Posterior vena cava (tissue), 2 donors: ENCODE measurements around the gene KLF16. TPM values are rescaled to one million over a fixed set of nuclear protein-coding genes. Genes with fewer than 3 reads are reported as not detected.
A peak's percentile ranks its signal among the peaks of the same experiment; 100 is the strongest.

Experiments used
- DNase-seq: peaks from one replicate; pipeline ENCODE4 v3.0.0-alpha.2; 2020; ENCODE audit warnings: low spot score
- intact Hi-C, 2 donors: fragments of 100-400 bp; cut with DNase I; formaldehyde crosslinking; loops; one replicate each; pipeline versions ENCODE4 v1.14.1 to v1.14.2; 2022 to 2023
- total RNA-seq, 2 donors: library from RNA; stranded (reverse); fragmentation: NEBNext Ultra II Directional; extraction: Animal tissue kit (Norgen Biotek cat#: 25700); gene quantifications; one replicate each; pipeline ENCODE4 v1.2.1, GENCODE V29; 2021
- donor health status: DM: yes; HTN: yes; CAD: no.
- donor health status: DM: yes; HTN: yes; CAD: no.

The KLF16 gene
- total RNA-seq, 2 donors from 2014 or later, result 9.4 to 16.2 TPM

- intact Hi-C loops, result no loop called here
- DNase-seq, result no peak
Observed at GRCh38 chr19:1859331-1859781, 4.0 kb downstream of the KLF16 start.

- DNase-seq, result no peak
Observed at GRCh38 chr19:1858412-1859081, 4.8 kb downstream of the KLF16 start.

GRCh38 chr19:1857648-1858326 is 5.6 kb downstream of the KLF16 start:
- intact Hi-C loops, result no loop called here
- no peak for DNase-seq

More at GRCh38 chr19:1858412-1859081, 4.8 kb downstream of the KLF16 start:
- intact Hi-C loops, result no loop called here

- intact Hi-C loops, result no loop called here
- DNase-seq, result peak; percentile 95
Observed at GRCh38 chr19:1856698-1857603, 6.4 kb downstream of the KLF16 start.

GRCh38 chr19:1856345-1856697 is 7.1 kb downstream of the KLF16 start:
- DNase-seq, result no peak
- intact Hi-C loops, result no loop called here

GRCh38 chr19:1855828-1856255 is 7.5 kb downstream of the KLF16 start:
- no peak for DNase-seq
- intact Hi-C loops, result no loop called here

GRCh38 chr19:1855040-1855827 is 8.1 kb downstream of the KLF16 start:
- intact Hi-C loops, result no loop called here
- peak; percentile 97 for DNase-seq

- intact Hi-C loops, result no loop called here
Observed at GRCh38 chr19:1854542-1855039, 8.8 kb downstream of the KLF16 start.

GRCh38 chr19:1854039-1854541 is 9.3 kb downstream of the KLF16 start:
- intact Hi-C loops, result no loop called here
- DNase-seq, result no peak

More at GRCh38 chr19:1854542-1855039, 8.8 kb downstream of the KLF16 start:
- DNase-seq, result no peak

GRCh38 chr19:1853295-1854038 is 9.9 kb downstream of the KLF16 start:
- intact Hi-C loops, result no loop called here
- peak; percentile 94 for DNase-seq

GRCh38 chr19:1852581-1853128 is 10.7 kb downstream of the KLF16 start:
- intact Hi-C loops, result no loop called here
- DNase-seq, result no peak

GRCh38 chr19:1851654-1852580 is 11.5 kb downstream of the KLF16 start:
- intact Hi-C loops, result no loop called here
- DNase-seq, result no peak

GRCh38 chr19:1850809-1851653 is 12.3 kb downstream of the KLF16 start:
- DNase-seq, result no peak
- intact Hi-C loops, result no loop called here

- intact Hi-C loops, result no loop called here
- DNase-seq, result no peak
Observed at GRCh38 chr19:1849886-1850398, 13.4 kb downstream of the KLF16 start.

- intact Hi-C loops, result no loop called here
- no peak for DNase-seq
Observed at GRCh38 chr19:1849132-1849474, 14.3 kb downstream of the KLF16 start.
